ENCODE data around the gene KLHL6. TPM values are rescaled to one million over a fixed set of nuclear protein-coding genes. Genes with fewer than 3 reads are reported as not detected.

Gene KLHL6
- total and polyA plus RNA-seq, 2 of the 8 experiments (the other 6 are each of a cell fraction or from before 2014, with no cell fraction given), result 0.05 TPM; not detected in 1

- Histone ChIP-seq H3K56ac (replicated peaks; ENCODE audit: insufficient read length, low read depth, low read length) (no peak overlapping the region), H3K23me2 (ENCODE audit: low read depth, low read length) (no peaks in the 10 kb centered on the region), H3K4me2 (ENCODE audit: insufficient read depth in 1 of 2, low read depth in 2 of 2, low read length in 2 of 2) (no peak overlapping the region; a peak in 1 of 4 replicates), H4K91ac (replicated peaks; ENCODE audit: insufficient read length, low read length) (no peak overlapping the region), H2BK15ac (ENCODE audit: low read length) (no peak overlapping the region), H2BK12ac (ENCODE audit: low read depth, low read length) (no peak overlapping the region), H4K20me1 (replicated peaks in 1 of 2; ENCODE audit: control insufficient read depth in 1 of 2, insufficient read depth in 2 of 2, low read length in 2 of 2) (no peaks in the 10 kb centered on the region), H3K79me2 (ENCODE audit: control insufficient read depth in 1 of 2, insufficient read depth in 2 of 2, low read length in 2 of 2) (no peaks in the 10 kb centered on the region), H3K4me3 (ENCODE audit: extremely low read depth in 1 of 4, insufficient read depth in 2 of 4, low read depth in 3 of 4, low read length in 4 of 4) (no peak overlapping the region), H2BK20ac (ENCODE audit: low read length) (no peak overlapping the region; the same call in 1 of the 2 replicates), H3K14ac (ENCODE audit: insufficient read length) (no peak overlapping the region), H2BK120ac (replicated peaks; ENCODE audit: low read depth, low read length) (no peak overlapping the region), H3K27ac (ENCODE audit: low read depth, low read length) (no peak overlapping the region), H3K18ac (ENCODE audit: extremely low read depth, low read length) (no peak overlapping the region), H4K8ac (ENCODE audit: extremely low read depth, insufficient read depth, low read length) (no peak overlapping the region), H3K23ac (ENCODE audit: insufficient read length) (no peak overlapping the region), H3K9me3 (ENCODE audit: insufficient read depth in 2 of 2, low read depth in 1 of 2, low read length in 1 of 2) (no peaks in the 10 kb centered on the region; a peak in 1 of 4 replicates), H3K4me1 (replicated peaks in 1 of 4; ENCODE audit: control insufficient read depth in 3 of 4, insufficient read depth in 4 of 4, low read length in 3 of 4) (peaks cover 0 to 11% (median 7%) of the 10 kb centered on the region in 4 experiments; a peak in 4 of 7 replicates), H4K5ac (ENCODE audit: insufficient read length, low read depth, low read length) (no peak overlapping the region), H2BK5ac (ENCODE audit: low read depth, low read length) (no peak overlapping the region), H3K36me3 (ENCODE audit: control insufficient read depth in 2 of 4, insufficient read depth in 4 of 4, low read length in 3 of 4) (no peaks in the 10 kb centered on the region), H3K79me1 (ENCODE audit: low read depth, low read length) (no peaks in the 10 kb centered on the region), H3K4ac (replicated peaks; ENCODE audit: insufficient read length, low read depth, low read length) (no peak overlapping the region), H2AK5ac (ENCODE audit: low read depth, low read length) (no peak overlapping the region), H3K27me3 (replicated peaks in 1 of 4; ENCODE audit: control insufficient read depth in 3 of 4, extremely low read depth in 1 of 4, insufficient read depth in 3 of 4, low read length in 3 of 4) (no peaks in the 10 kb centered on the region), H3K9ac (replicated peaks in 1 of 4; ENCODE audit: extremely low read depth in 1 of 4, low read depth in 3 of 4, low read length in 3 of 4) (no peak overlapping the region), H2AFZ (ENCODE audit: low read length) (0 out of 2 replicates have a peak overlapping the region, but pooled peaks have one; percentile 17)
- ChIA-PET POLR2A (ENCODE audit: partially characterized antibody) (interaction anchor here (1.0 to 2.3 kb wide), 3 partner anchors 11 to 213 kb away, joined by 3 to 8 read pairs (median 6); partner anchors contain the start of gene YEATS2), CTCF (ENCODE audit: partially characterized antibody) (interaction anchor here (0.7 to 2.0 kb wide), 4 partner anchors 18 to 74 kb away, joined by 3 to 6 read pairs (median 3); no protein-coding TSS in a partner anchor)
- 80% methylated on average over 6 of the region's 6 CpGs; no CpG with 5 or more reads in 1 of the 2 experiments for WGBS, 2 experiments (ENCODE audit: extremely low coverage in 1 of 2, insufficient coverage in 1 of 2, insufficient read length in 1 of 2, insufficient replicate concordance in 2 of 2, low coverage in 1 of 2, low lambda C conversion rate in 2 of 2, missing lambda C conversion rate in 1 of 2)
- DNase-seq (ENCODE audit: low read depth in 1 of 2, low spot score in 2 of 2) (peak in 1 of 2 experiments; percentile 40), FAIRE-seq (no peak)
- no peak for TF ChIP-seq NANOG (IDR thresholded peaks at IDR 0.05; ENCODE audit: insufficient read depth, low read depth, low read length, poor library complexity, severe bottlenecking)
- TF ChIP-seq E2F6 (IDR thresholded peaks at IDR 0.05), result peak; percentile 63; the same call in 1 of the 2 replicates
- no peak for TF ChIP-seq EZH2 (IDR thresholded peaks at IDR 0.05; ENCODE audit: low read depth, low read length, severe bottlenecking)
- TF ChIP-seq YY1 (IDR thresholded peaks at IDR 0.05; ENCODE audit: low read depth, low read length), result no peak
These were observed 69.0 kb downstream of the KLHL6 start for GRCh38 chr3:183486472-183486871.
